Measurements from ENCODE around the gene FRMPD2. TPM values are rescaled to one million over a fixed set of nuclear protein-coding genes. Genes with fewer than 3 reads are reported as not detected.
"Not testable (repeated sequence)": the region's sequence is repeated elsewhere in the genome, so short reads cannot be mapped to it uniquely, and the experiment has no call there.

Gene FRMPD2
- polyA plus RNA-seq, 1 donor from 2014 or later, result 0.14 TPM

DNA sequence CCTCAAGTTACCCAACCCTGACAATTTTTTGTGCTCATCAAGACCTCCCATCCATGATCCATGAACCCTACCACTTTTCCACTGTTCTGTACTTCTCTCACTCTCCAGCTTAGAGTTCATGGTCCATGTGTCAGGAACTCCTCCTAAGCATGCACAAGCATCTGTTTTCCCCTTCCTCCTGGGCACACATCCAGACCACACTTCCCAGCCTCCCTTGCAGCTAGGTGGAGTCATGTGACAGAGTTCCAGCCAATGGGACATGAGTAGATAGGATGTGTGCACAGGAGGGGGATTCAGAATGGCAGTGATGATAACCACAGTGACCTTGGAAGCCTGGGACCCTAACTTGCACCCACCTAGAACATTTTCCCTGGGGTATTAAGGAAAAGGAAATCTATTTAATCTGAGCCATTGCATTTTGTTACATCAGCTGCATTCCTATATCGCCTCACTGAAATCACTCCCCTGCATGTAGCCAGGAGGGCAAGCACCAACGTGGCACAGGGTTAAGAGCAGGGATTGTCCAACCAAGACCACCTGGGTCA, 9.6 kb upstream of the FRMPD2 start:
- no peak overlapping the region for H2AFZ ChIP-seq (ENCODE audit: low read depth, low read length)
- H3K27ac ChIP-seq (ENCODE audit: low read length), result no peak overlapping the region
- H3K9me2 ChIP-seq (ENCODE audit: insufficient read depth, low read length), result no peaks in the 10 kb centered on the region
- H3K9ac ChIP-seq (ENCODE audit: low read length), result no peak overlapping the region
- no peak overlapping the region for H3K4me3 ChIP-seq (ENCODE audit: low read length)
- H3K4me2 ChIP-seq (ENCODE audit: low read length), result no peak overlapping the region
- TF ChIP-seq EZH2 (IDR thresholded peaks at IDR 0.05; ENCODE audit: borderline replicate concordance, insufficient read depth, low read length, poor library complexity, severe bottlenecking), result no peak
- no peak for TF ChIP-seq MXI1 (conservative IDR thresholded peaks at IDR 0.05; ENCODE audit: poor library complexity, severe bottlenecking)
- TF ChIP-seq SMC3 (conservative IDR thresholded peaks at IDR 0.05; ENCODE audit: poor library complexity), result no peak
- TF ChIP-seq EP300 (conservative IDR thresholded peaks at IDR 0.05; ENCODE audit: poor library complexity, severe bottlenecking), result no peak
- TF ChIP-seq RAD21 (conservative IDR thresholded peaks at IDR 0.05), result no peak
- no peak for TF ChIP-seq TAF1 (IDR thresholded peaks at IDR 0.05; ENCODE audit: low read depth)
- TF ChIP-seq, protein P1, sequence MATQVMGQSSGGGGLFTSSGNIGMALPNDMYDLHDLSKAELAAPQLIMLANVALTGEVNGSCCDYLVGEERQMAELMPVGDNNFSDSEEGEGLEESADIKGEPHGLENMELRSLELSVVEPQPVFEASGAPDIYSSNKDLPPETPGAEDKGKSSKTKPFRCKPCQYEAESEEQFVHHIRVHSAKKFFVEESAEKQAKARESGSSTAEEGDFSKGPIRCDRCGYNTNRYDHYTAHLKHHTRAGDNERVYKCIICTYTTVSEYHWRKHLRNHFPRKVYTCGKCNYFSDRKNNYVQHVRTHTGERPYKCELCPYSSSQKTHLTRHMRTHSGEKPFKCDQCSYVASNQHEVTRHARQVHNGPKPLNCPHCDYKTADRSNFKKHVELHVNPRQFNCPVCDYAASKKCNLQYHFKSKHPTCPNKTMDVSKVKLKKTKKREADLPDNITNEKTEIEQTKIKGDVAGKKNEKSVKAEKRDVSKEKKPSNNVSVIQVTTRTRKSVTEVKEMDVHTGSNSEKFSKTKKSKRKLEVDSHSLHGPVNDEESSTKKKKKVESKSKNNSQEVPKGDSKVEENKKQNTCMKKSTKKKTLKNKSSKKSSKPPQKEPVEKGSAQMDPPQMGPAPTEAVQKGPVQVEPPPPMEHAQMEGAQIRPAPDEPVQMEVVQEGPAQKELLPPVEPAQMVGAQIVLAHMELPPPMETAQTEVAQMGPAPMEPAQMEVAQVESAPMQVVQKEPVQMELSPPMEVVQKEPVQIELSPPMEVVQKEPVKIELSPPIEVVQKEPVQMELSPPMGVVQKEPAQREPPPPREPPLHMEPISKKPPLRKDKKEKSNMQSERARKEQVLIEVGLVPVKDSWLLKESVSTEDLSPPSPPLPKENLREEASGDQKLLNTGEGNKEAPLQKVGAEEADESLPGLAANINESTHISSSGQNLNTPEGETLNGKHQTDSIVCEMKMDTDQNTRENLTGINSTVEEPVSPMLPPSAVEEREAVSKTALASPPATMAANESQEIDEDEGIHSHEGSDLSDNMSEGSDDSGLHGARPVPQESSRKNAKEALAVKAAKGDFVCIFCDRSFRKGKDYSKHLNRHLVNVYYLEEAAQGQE (IDR thresholded peaks at IDR 0.05; ENCODE audit: borderline replicate concordance), result no peak
- TF ChIP-seq, protein P2, sequence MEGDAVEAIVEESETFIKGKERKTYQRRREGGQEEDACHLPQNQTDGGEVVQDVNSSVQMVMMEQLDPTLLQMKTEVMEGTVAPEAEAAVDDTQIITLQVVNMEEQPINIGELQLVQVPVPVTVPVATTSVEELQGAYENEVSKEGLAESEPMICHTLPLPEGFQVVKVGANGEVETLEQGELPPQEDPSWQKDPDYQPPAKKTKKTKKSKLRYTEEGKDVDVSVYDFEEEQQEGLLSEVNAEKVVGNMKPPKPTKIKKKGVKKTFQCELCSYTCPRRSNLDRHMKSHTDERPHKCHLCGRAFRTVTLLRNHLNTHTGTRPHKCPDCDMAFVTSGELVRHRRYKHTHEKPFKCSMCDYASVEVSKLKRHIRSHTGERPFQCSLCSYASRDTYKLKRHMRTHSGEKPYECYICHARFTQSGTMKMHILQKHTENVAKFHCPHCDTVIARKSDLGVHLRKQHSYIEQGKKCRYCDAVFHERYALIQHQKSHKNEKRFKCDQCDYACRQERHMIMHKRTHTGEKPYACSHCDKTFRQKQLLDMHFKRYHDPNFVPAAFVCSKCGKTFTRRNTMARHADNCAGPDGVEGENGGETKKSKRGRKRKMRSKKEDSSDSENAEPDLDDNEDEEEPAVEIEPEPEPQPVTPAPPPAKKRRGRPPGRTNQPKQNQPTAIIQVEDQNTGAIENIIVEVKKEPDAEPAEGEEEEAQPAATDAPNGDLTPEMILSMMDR (IDR thresholded peaks at IDR 0.05; ENCODE audit: poor library complexity, severe bottlenecking), result no peak
- no peak for TF ChIP-seq POLR2AphosphoS5 (IDR thresholded peaks at IDR 0.05)
- no peaks in the 10 kb centered on the region for H3K79me2 ChIP-seq (replicated peaks; ENCODE audit: insufficient read depth, low read length)
- H3K27me3 ChIP-seq (ENCODE audit: insufficient read depth, low read depth, low read length), result no peaks in the 10 kb centered on the region
- H3F3A ChIP-seq (ENCODE audit: insufficient read depth, low read length, poor library complexity, severe bottlenecking), result no peaks in the 10 kb centered on the region
- H4K20me1 ChIP-seq (ENCODE audit: insufficient read depth), result no peaks in the 10 kb centered on the region
- H3K9me3 ChIP-seq (ENCODE audit: low read length), result no peaks in the 10 kb centered on the region
- no peaks in the 10 kb centered on the region for H3K36me3 ChIP-seq (ENCODE audit: insufficient read depth, low read length)

DNA sequence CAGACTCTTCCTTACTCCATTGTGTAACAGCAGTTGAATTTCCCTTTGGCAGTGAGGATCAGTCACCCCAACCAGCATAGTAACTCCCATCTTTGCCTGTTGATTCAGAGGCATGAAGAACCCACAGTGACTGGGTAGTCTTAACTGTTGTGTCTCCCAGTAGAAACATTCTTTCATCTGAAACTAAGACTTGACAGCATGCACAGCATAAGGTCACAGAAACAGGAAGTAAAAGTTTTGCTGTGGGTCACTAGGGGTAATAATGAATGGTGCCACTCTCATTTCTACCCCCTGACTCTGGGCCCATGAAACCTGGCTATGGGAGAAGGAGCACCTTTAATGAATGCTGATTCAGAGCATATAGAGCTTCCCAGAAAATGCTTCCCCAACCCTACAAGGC, 8.3 kb upstream of the FRMPD2 start:
- no peak overlapping the region for H3K9ac ChIP-seq (ENCODE audit: low read length)
- no peak overlapping the region for H3K4me2 ChIP-seq (ENCODE audit: low read length)
- H3K9me3 ChIP-seq (ENCODE audit: low read length), result no peaks in the 10 kb centered on the region
- H3K4me3 ChIP-seq (ENCODE audit: low read length), result no peak overlapping the region
- H3K27me3 ChIP-seq (ENCODE audit: insufficient read depth, low read depth, low read length), result no peaks in the 10 kb centered on the region
- no peak overlapping the region for H2AFZ ChIP-seq (ENCODE audit: low read depth, low read length)
- H3F3A ChIP-seq (ENCODE audit: insufficient read depth, low read length, poor library complexity, severe bottlenecking), result no peaks in the 10 kb centered on the region
- no peaks in the 10 kb centered on the region for H4K20me1 ChIP-seq (ENCODE audit: insufficient read depth)
- H3K36me3 ChIP-seq (ENCODE audit: insufficient read depth, low read length), result no peaks in the 10 kb centered on the region
- H3K27ac ChIP-seq (ENCODE audit: low read length), result no peak overlapping the region
- TF ChIP-seq SMC3 (conservative IDR thresholded peaks at IDR 0.05; ENCODE audit: poor library complexity), result no peak
- TF ChIP-seq EZH2 (IDR thresholded peaks at IDR 0.05; ENCODE audit: borderline replicate concordance, insufficient read depth, low read length, poor library complexity, severe bottlenecking), result no peak
- no peak for TF ChIP-seq POLR2AphosphoS5 (IDR thresholded peaks at IDR 0.05)
- no peak for TF ChIP-seq TAF1 (IDR thresholded peaks at IDR 0.05; ENCODE audit: low read depth)
- no peak for TF ChIP-seq MXI1 (conservative IDR thresholded peaks at IDR 0.05; ENCODE audit: poor library complexity, severe bottlenecking)
- no peak for TF ChIP-seq EP300 (conservative IDR thresholded peaks at IDR 0.05; ENCODE audit: poor library complexity, severe bottlenecking)
- no peak for TF ChIP-seq RAD21 (conservative IDR thresholded peaks at IDR 0.05)
- TF ChIP-seq, protein P2 (IDR thresholded peaks at IDR 0.05; ENCODE audit: poor library complexity, severe bottlenecking), result no peak
- TF ChIP-seq, protein P1 (IDR thresholded peaks at IDR 0.05; ENCODE audit: borderline replicate concordance), result no peak
- H3K9me2 ChIP-seq (ENCODE audit: insufficient read depth, low read length), result no peaks in the 10 kb centered on the region
- no peaks in the 10 kb centered on the region for H3K79me2 ChIP-seq (replicated peaks; ENCODE audit: insufficient read depth, low read length)

DNA sequence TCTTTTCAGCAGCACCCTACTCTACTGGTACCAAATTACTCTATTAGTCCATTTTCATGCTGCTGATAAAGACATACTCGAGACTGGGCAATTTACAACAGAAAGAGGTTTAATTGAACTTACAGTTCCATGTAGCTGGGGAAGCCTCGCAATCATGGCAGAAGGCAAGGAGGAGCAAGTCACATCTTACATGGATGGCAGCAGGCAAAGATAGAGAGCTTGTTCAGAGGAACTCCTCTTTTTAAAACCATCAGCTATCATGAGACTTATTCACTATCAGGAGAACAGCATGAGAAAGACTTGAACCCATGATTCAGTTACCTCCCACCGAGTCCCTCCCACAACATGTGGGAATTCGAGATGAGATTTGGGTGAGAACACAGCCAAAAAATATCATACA, 7.2 kb upstream of the FRMPD2 start:
- not testable (repeated sequence) for H4K20me1 ChIP-seq (ENCODE audit: insufficient read depth); H3K9ac ChIP-seq (ENCODE audit: low read length); H3K27ac ChIP-seq (ENCODE audit: low read length); H3K36me3 ChIP-seq (ENCODE audit: insufficient read depth, low read length); H3K27me3 ChIP-seq (ENCODE audit: insufficient read depth, low read depth, low read length); H3F3A ChIP-seq (ENCODE audit: insufficient read depth, low read length, poor library complexity, severe bottlenecking); H3K4me2 ChIP-seq (ENCODE audit: low read length); H2AFZ ChIP-seq (ENCODE audit: low read depth, low read length); H3K9me2 ChIP-seq (ENCODE audit: insufficient read depth, low read length); H3K9me3 ChIP-seq (ENCODE audit: low read length); H3K79me2 ChIP-seq (replicated peaks; ENCODE audit: insufficient read depth, low read length); H3K4me3 ChIP-seq (ENCODE audit: low read length)
